BE2C (cell line): ENCODE results near the gene ADGRG6.
A peak's percentile ranks its signal among the peaks of the same experiment; 100 is the strongest.

Experiments used
- DNase-seq: peaks from one replicate; pipeline ENCODE4 v3.0.0-alpha.2; 2020
- H3K27me3 ChIP-seq: fragments of 250-450 bp; sonication (Bioruptor Pico); 2 replicates; pipeline ENCODE4 v1.5.1; 2020; ENCODE audit warnings: mild to moderate bottlenecking
- H3K36me3 ChIP-seq: fragments of 250-450 bp; sonication (Bioruptor Pico); 2 replicates; pipeline ENCODE4 v1.5.1; 2020; ENCODE audit warnings: mild to moderate bottlenecking
- H3K4me1 ChIP-seq: fragments of 250-450 bp; sonication (Bioruptor Pico); 2 replicates; pipeline ENCODE4 v1.5.1; 2020
- H3K4me3 ChIP-seq: 2 replicates; pipeline ENCODE4 v1.5.1; 2011; ENCODE audit warnings: low read depth, low read length
- H3K9me3 ChIP-seq: fragments of 250-450 bp; sonication (Bioruptor Pico); 2 replicates; pipeline ENCODE4 v1.5.1; 2020
- TF ChIP-seq, protein P1 (sequence below): IDR thresholded peaks from 2 replicates; pipeline ENCODE4 v1.5.1; 2012; ENCODE audit warnings: mild to moderate bottlenecking, low read depth, low read length

Gene ADGRG6

DNA sequence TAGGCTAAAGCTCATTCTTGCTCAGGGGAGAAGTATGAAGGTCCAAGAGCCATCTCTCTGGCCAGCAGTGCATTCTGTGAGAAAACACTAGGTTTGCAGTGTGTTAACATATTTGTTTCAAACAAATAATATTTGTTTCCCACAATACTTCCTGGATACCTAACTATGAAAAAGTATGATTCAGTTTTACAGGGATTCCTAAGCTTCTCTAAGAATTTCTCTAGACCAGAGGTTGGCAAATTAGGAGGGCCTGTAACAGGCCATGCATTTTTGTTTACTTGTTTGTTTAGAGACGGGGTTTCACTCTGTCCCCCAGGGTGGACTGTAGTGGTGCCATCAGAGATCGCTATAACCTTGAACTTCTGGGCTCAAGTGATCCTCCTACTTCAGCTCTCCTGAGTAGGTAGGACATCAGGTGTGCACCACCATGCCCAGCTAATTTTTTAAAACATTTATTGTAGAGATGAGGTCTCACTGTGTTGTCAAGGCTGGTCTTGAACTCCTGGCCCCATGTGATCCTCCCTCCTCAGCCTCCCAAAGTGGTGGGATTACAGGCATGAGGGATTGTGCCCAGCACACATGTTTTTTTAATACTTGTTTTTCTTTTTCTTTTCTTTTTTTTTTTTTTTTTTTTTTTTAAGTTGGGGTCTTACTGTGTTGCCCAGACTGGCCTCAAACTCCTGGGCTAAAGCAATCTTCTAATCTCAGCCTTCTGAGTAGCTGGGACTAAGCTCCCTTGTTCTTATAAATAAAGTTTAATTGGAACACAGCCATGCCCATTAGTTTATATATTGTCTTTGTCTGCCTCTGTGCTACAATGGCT is 71.7 kb downstream of the ADGRG6 start:
- Histone ChIP-seq H3K9me3 (no peaks in the 10 kb centered on the region), H3K27me3 (no peaks in the 10 kb centered on the region), H3K4me1 (no peaks in the 10 kb centered on the region), H3K36me3 (no peaks in the 10 kb centered on the region), H3K4me3 (no peak overlapping the region)
- TF ChIP-seq, protein P1, sequence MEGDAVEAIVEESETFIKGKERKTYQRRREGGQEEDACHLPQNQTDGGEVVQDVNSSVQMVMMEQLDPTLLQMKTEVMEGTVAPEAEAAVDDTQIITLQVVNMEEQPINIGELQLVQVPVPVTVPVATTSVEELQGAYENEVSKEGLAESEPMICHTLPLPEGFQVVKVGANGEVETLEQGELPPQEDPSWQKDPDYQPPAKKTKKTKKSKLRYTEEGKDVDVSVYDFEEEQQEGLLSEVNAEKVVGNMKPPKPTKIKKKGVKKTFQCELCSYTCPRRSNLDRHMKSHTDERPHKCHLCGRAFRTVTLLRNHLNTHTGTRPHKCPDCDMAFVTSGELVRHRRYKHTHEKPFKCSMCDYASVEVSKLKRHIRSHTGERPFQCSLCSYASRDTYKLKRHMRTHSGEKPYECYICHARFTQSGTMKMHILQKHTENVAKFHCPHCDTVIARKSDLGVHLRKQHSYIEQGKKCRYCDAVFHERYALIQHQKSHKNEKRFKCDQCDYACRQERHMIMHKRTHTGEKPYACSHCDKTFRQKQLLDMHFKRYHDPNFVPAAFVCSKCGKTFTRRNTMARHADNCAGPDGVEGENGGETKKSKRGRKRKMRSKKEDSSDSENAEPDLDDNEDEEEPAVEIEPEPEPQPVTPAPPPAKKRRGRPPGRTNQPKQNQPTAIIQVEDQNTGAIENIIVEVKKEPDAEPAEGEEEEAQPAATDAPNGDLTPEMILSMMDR: no peak
- no peak for DNase-seq

DNA sequence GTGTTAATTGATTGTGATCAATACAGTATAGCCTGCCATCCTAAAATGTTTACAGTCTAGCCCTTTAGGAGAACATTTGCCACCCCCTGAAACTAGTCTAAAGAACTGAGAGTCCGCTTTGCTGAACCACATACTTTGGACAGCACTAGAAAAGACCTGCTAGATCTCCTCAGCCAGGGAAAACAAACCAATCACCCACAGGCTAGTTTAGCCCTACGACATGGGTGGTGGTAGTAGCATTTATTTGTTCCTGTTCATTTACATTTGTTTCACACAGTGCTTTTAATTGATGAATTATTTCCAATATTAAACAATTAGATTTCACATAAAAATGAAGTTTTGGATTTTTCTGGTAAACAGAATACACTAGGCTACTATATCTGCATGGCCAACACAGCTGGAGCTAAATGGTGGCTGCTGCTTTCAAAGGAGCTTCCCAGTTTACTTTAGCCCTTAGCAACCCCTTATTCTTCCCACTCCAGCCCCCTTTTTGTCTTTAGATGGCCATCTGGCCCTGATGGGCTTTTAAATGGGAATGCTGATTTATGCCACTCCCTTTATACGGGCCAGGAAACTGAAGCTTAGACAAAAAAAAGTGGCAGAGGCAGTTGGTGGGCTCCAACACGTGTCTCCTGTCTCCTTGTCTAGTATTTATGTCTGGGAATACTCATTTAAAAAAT is 72.4 kb downstream of the ADGRG6 start:
- TF ChIP-seq, protein P1: no peak
- DNase-seq: no peak
- Histone ChIP-seq H3K27me3 (no peaks in the 10 kb centered on the region), H3K4me1 (no peaks in the 10 kb centered on the region), H3K36me3 (no peaks in the 10 kb centered on the region), H3K9me3 (no peaks in the 10 kb centered on the region), H3K4me3 (no peak overlapping the region)

DNA sequence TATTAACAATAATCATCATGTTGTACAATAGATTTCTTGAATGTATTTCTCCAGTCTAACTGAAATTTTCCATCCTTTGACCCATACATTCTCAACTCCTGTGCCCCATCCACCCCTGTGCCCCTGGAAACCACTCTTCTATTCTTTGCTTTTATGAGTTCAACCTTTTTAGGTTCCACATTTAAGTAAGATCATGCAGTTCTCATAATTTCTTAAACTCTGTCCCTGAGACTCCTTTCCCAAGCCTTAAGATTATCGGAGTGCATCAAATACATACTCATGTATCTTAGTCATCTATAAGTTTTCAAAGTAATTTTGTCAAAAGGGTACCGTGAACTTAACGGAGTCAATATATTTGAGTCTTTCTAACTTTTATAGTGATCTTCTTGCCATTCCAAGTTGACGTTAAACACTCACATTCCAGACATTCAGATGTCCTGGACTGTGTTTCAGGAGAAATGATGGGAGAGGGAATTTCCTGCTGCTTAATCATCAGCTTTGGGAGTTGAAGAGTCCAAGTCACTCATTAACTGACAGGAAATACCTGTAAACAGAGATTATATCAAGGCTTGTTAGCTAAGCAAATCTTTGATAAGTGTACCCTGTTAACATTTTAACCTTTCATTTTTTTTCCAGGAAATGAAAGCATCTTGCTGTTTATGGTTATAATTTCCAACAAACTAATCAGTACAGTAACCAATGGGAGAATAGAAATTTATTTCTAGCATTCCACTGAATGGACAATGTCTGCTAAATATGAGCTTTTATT is 73.3 kb downstream of the ADGRG6 start:
- DNase-seq: no peak
- Histone ChIP-seq H3K9me3 (no peaks in the 10 kb centered on the region), H3K4me1 (no peaks in the 10 kb centered on the region), H3K27me3 (no peaks in the 10 kb centered on the region), H3K4me3 (no peak overlapping the region), H3K36me3 (no peaks in the 10 kb centered on the region)
- TF ChIP-seq, protein P1: no peak

DNA sequence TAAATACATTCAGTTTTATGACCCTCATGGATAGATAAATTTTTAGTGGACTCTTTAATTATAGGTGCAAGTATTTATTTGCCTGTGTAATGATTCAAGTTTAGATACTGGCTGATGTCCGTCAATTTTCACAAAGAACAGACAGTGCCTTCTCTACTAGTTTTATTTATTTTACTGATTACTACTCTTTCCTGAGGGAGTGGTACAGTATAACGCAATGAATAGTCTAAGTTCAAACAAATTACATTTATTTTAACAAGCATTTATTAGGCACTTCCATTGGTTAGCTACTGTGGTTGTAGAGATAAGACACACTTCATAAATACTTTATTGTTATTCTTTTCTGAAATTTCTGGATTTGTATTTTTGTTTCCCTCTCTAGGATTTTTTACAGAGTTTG is 74.3 kb downstream of the ADGRG6 start:
- Histone ChIP-seq H3K27me3 (no peaks in the 10 kb centered on the region), H3K9me3 (no peaks in the 10 kb centered on the region), H3K4me1 (no peaks in the 10 kb centered on the region), H3K36me3 (no peaks in the 10 kb centered on the region), H3K4me3 (no peak overlapping the region)
- no peak for DNase-seq
- TF ChIP-seq, protein P1: no peak

DNA sequence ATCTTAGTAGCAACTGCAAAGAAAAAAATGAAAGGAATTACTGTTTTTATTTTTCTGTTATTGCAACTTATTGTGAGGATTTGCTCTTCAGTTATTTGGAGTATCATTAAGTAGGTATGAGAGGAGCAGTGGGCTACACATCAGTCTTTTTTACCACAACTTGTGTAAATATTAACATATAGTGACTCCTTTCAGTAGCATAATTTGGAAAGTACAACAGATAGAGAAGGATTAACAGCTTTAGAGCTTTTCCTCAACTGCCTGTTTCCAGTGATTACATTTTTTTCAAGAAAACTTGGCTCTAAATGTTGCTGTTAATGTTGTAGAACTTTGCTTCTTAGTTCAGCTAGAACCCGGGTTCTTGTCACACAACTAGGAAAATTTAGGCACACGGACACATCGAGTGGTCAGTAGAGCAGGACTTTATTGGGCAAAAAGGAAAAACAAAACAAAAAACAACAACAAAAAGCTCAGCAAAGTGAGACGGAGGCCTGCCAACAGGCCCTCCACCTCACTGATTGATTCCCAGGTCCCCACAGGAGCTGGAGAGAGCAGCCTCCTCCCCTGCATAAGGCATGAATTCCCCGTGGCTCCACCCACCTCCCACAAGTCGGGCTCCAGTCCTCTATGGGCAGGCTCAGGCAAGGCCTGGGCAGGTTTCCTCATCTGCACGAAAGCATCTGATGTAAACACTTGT is 75.1 kb downstream of the ADGRG6 start:
- TF ChIP-seq, protein P1: no peak
- H3K4me3 ChIP-seq: no peak overlapping the region
- H3K36me3 ChIP-seq: no peaks in the 10 kb centered on the region
- H3K27me3 ChIP-seq: no peaks in the 10 kb centered on the region
- DNase-seq: peak; percentile 16
- no peaks in the 10 kb centered on the region for H3K4me1 ChIP-seq
- no peaks in the 10 kb centered on the region for H3K9me3 ChIP-seq
